HG03095 (cell line): ENCODE data around the gene DLX2.
"Not testable (repeated sequence)": the region's sequence is repeated elsewhere in the genome, so short reads cannot be mapped to it uniquely, and the experiment has no call there.

Source experiments
- ATAC-seq: cut with Tn5 transposase; IDR thresholded peaks from one replicate; pipeline ENCODE4 v1.9.1; 2021; ENCODE audit warnings: moderate library complexity; ENCODE audit not compliant: unreplicated experiment

The DLX2 gene

DNA sequence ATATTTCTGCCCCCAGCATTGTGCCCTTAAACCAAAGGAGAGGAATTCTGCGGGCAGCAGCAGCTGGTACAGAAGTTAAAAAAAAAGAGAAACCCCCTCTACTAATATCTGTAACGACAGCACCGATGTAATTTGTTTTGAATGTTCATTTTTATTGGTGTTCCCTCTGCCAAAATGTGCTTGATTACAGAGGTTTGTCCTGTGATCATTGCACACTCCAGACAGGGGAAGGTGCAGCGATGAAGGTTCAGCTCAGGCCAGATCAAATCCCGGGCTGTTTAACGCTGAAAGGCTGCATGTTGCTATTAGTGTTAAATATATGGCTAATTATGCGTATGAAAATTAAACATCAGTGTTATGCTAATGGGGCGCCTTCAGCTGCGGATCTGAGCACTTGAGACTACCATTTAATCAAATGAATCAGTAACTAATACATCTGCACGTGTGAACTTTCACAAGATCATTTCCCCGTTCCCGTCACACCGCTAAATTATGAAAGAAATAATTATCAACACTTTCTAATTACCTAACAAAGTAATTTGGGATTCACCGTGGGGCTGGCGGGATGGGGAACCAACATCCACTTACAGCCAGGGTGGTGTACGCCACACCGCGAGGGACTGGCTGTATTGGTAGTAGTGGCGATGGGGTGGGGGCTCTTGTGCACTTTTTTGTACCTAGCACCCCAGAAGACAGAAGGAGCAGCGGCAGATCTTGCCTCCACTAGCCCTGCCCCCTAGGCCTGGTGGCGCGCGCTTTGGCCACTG, 18.9 kb downstream of the DLX2 start:
- ATAC-seq, result no peak

DNA sequence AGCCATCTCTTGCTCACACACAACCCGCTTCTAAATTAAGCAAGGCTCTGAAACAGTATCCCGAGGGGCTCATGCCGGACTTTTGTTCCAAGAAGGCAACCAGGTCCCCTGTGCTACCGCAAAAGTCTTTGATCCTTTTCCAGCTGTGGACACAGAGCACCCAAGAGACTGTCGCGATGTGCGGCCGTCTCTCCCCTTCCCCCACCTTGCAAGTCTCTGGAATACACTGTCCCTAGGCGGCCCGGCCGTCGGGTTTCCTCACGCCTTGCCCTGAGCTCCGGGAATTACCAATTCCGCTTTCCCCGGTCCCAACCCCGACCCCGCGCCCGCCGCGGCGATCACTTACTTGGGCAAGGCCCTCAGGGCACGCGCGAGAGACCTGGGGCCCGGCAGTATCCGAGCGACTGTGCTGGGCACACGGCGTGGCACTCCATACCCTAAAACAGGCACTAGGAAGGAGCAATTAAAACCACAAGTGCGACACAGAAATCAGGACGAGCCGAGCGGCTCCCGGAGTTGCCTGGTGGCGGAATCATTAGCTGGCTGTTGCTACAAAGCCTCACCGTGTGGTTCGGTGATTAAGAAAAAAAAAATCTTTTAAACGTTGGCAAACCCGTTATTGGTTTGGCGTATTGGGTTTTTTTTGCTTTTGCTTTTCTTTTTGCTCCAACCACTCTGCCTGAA, 19.6 kb downstream of the DLX2 start:
- ATAC-seq, result no peak

- ATAC-seq, result no peak
Observed at GRCh38 chr2:172082105-172082943, 20.4 kb downstream of the DLX2 start.

DNA sequence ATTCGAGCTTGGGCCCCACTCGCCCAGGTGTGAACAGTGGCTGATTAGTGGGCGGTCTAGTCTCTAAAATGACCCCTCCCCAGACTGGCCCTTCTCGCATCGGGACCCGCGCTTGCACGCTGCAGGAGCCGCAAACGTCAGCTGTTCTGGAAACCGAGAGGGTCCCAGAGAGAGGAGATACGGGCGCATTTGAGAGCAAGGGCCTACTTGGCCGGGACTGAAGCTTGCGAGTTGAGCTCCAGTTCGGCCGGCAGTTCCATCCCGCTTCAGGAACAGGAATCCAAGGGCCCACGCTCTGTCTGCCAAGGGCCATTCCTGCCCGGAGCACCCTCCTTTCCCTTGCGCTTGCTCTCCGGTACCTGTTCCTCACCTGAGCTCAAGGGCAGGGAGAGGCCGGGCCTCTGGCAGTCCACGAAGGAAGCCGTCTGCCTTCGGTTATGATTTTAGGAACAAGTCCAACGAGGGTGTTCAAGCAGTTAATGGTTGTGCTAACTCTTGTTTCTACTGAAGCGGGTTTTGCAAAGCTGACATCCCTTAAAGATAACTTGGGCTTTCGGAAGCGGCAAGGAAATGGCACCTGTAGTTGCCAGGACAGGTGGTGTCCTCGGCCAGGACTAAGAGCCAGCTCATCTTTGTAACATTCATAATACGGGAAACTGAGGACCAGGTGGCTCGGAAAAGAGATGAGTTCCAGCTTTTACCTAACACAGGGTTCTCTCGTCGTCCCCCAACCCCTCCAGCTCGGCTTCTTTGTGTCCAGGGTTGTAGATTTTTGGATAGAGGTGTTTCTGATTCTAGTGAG, 21.3 kb downstream of the DLX2 start:
- no peak for ATAC-seq

GRCh38 chr2:172080641-172081220, 22.0 kb downstream of the DLX2 start:
- no peak for ATAC-seq

DNA sequence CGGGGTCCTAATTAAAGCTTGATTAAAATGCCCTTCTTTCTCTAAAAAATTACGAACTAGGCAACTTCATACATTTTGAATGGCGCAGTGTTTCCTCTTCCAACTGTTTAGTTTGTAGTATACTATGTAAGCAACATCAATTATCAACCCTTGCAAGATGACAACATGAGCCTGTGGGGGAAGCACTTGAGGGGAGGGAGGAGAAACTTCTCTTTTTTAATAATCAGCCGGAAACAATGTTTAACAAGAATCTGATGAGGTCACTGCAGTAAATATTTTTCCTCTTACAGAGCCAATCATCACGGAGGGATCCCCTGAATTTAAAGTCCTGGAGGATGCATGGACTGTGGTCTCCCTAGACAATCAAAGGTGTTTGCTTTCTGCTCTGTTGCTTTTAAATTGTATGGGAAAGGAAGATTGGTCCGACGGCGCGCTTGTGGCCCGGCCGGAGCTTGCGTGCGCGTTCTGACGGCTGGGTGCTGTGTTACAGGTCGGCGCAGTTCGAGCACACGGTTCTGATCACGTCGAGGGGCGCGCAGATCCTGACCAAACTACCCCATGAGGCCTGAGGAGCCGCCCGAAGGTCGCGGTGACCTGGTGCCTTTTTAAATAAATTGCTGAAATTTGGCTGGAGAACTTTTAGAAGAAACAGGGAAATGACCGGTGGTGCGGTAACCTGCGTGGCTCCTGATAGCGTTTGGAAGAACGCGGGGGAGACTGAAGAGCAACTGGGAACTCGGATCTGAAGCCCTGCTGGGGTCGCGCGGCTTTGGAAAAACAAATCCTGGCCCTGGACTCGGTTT, 22.7 kb downstream of the DLX2 start:
- ATAC-seq, result no peak

- ATAC-seq, result no peak
Observed at GRCh38 chr2:172079416-172079815, 23.3 kb downstream of the DLX2 start.

- ATAC-seq, result no peak
Observed at GRCh38 chr2:172074254-172074653, 28.4 kb downstream of the DLX2 start.

DNA sequence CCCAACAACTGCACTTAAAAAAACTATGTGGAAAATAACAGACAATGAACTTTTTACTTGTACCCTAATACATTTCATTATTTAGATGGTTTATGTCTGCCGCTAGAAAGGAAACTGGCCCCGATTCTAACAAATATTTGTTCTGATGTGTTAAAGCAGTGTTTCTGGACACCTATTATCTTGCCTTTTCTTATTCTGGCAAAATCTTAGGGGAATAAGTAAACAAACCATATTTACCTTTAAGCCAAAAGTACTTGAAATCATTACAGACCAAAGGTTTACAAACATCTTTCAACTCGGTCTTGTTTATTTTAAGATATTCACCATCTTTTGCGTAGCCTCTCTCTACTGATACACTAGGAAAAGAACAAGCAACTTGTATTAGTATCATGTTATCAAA, 29.2 kb downstream of the DLX2 start:
- ATAC-seq, result no peak

DNA sequence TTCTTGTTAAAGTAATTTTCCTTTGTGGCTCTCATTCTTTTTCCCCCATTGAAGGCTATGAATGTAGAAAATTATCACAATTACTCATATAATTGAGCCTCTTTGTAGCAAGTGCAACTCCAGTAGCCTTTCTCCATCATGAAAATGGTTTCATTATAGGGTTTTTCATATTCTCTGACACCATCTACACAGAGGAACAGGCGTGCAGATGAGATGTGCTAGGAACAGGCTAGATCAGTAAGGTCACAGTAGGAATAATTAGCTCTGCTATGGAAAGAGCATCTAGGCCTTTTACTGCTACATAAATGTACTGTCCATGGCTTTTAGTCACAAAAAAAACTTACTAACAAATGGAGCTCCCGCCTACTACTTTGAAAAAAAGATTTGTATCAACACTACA, 30.0 kb downstream of the DLX2 start:
- ATAC-seq, result no peak

GRCh38 chr2:172072303-172072702, 30.4 kb downstream of the DLX2 start:
- ATAC-seq, result no peak

GRCh38 chr2:172070936-172071335, 31.8 kb downstream of the DLX2 start:
- ATAC-seq, result no peak

DNA sequence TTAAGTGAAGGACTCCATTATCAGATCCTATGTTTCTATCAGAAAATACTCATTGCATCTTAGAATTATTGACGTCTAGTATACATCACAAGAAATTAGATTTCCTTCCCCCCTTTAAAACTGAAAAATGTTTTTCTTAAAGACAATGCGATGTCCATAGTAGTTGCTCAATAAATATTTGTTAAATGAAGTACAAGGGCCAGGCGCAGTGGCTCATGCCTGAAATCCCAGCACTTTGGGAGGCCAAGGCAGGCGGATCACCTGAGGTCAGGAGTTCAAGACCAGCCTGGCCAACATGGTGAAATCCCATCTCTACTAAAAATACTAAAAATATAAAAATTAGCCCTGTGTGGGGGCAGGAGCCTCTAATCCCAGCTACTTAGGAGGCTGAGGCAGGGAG, 34.8 kb downstream of the DLX2 start:
- ATAC-seq, result not testable (repeated sequence)

GRCh38 chr2:172066394-172066886, 36.3 kb downstream of the DLX2 start:
- ATAC-seq, result no peak

GRCh38 chr2:172065111-172065510, 37.6 kb downstream of the DLX2 start:
- no peak for ATAC-seq

GRCh38 chr2:172063446-172063845, 39.3 kb downstream of the DLX2 start:
- no peak for ATAC-seq

GRCh38 chr2:172062402-172063004, 40.2 kb downstream of the DLX2 start:
- no peak for ATAC-seq

GRCh38 chr2:172060118-172060517, 42.6 kb downstream of the DLX2 start:
- not testable (repeated sequence) for ATAC-seq

GRCh38 chr2:172058660-172059059, 44.0 kb downstream of the DLX2 start:
- ATAC-seq, result no peak
